Tibial nerve (tissue), 3 donors: ENCODE data around the gene DYRK1A.

Experiments used
- POLR2A ChIP-seq, 2 donors: fragments of 450-650 bp; IDR thresholded peaks; one replicate each; pipeline ENCODE4 v1.6.1; 2017; ENCODE audit warnings: antibody characterized with exemption in 2 of 2, mild to moderate bottlenecking in 2 of 2, moderate library complexity in 2 of 2
- TF ChIP-seq, protein P1 (sequence below), 5 experiments: fragments of 200-600 bp in 3 of 5; fragments of 450-650 bp in 2 of 5; sonication (generic) in 3 of 5; IDR thresholded peaks; one replicate each; pipeline ENCODE4 v1.5.1; 2016 to 2019; ENCODE audit warnings: antibody characterized with exemption in 5 of 5, mild to moderate bottlenecking in 3 of 5, moderate library complexity in 2 of 5

DNA sequence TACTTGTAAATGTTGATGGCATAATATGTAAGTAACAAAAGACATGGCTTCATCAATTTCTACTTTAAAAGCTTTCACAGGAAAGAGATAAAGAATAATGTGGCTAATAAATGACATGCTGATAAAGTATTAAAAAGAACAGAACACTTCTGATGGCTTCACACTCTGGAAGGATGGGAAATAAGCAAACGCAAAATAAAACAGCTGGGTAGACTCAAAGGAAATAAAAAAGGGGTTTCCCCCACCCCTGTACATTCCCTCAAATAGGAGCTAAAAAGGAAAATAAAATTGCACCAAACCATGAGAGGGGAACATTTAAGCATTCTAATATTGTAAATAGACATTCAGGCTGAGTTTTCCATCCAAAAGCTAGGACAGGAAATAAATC is 27.0 kb upstream of the DYRK1A start:
- TF ChIP-seq, protein P1, sequence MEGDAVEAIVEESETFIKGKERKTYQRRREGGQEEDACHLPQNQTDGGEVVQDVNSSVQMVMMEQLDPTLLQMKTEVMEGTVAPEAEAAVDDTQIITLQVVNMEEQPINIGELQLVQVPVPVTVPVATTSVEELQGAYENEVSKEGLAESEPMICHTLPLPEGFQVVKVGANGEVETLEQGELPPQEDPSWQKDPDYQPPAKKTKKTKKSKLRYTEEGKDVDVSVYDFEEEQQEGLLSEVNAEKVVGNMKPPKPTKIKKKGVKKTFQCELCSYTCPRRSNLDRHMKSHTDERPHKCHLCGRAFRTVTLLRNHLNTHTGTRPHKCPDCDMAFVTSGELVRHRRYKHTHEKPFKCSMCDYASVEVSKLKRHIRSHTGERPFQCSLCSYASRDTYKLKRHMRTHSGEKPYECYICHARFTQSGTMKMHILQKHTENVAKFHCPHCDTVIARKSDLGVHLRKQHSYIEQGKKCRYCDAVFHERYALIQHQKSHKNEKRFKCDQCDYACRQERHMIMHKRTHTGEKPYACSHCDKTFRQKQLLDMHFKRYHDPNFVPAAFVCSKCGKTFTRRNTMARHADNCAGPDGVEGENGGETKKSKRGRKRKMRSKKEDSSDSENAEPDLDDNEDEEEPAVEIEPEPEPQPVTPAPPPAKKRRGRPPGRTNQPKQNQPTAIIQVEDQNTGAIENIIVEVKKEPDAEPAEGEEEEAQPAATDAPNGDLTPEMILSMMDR (IDR thresholded peaks at IDR 0.05) = no peak
- TF ChIP-seq POLR2A (IDR thresholded peaks at IDR 0.05) = no peak
